ENCODE results near the gene SCO2.
"Not testable (repeated sequence)": the region's sequence is repeated elsewhere in the genome, so short reads cannot be mapped to it uniquely, and the experiment has no call there.

The SCO2 gene

GRCh38 chr22:50523458-50523805, 2.0 kb downstream of the SCO2 start:
- no peak overlapping the region for H3K27ac ChIP-seq (ENCODE audit: low read depth, low read length)
- H3K4me3 ChIP-seq (ENCODE audit: low read depth, low read length): no peak overlapping the region
- H3K36me3 ChIP-seq (ENCODE audit: control insufficient read depth, insufficient read depth, low read length): peaks cover 44% of the 10 kb centered on the region
- no peak overlapping the region for H3K9ac ChIP-seq (ENCODE audit: low read length)
- no peaks in the 10 kb centered on the region for H3K9me3 ChIP-seq (ENCODE audit: control insufficient read depth, insufficient read depth, low read depth, low read length)
- peaks cover 20% of the 10 kb centered on the region for H3K27me3 ChIP-seq (ENCODE audit: control insufficient read depth, insufficient read depth, low read length)
- H3K4me1 ChIP-seq (ENCODE audit: control insufficient read depth, insufficient read depth, low read length): peaks cover 6% of the 10 kb centered on the region; the same call in 1 of the 2 replicates

- Histone ChIP-seq H3K27ac (ENCODE audit: low read depth, low read length) (no peak overlapping the region), H3K9me3 (ENCODE audit: control insufficient read depth, insufficient read depth, low read depth, low read length) (no peaks in the 10 kb centered on the region), H3K27me3 (ENCODE audit: control insufficient read depth, insufficient read depth, low read length) (peaks cover 15% of the 10 kb centered on the region), H3K36me3 (ENCODE audit: control insufficient read depth, insufficient read depth, low read length) (peaks cover 49% of the 10 kb centered on the region), H3K9ac (ENCODE audit: low read length) (no peak overlapping the region), H3K4me3 (ENCODE audit: low read depth, low read length) (no peak overlapping the region), H3K4me1 (ENCODE audit: control insufficient read depth, insufficient read depth, low read length) (peaks cover 6% of the 10 kb centered on the region; the same call in 1 of the 2 replicates)
Observed at GRCh38 chr22:50522806-50523438, 2.5 kb downstream of the SCO2 start.

- Histone ChIP-seq H3K4me1 (ENCODE audit: control insufficient read depth, insufficient read depth, low read length) (peaks cover 6% of the 10 kb centered on the region; the same call in 1 of the 2 replicates), H3K27me3 (ENCODE audit: control insufficient read depth, insufficient read depth, low read length) (peaks cover 8% of the 10 kb centered on the region), H3K36me3 (ENCODE audit: control insufficient read depth, insufficient read depth, low read length) (peaks cover 55% of the 10 kb centered on the region), H3K9me3 (ENCODE audit: control insufficient read depth, insufficient read depth, low read depth, low read length) (no peaks in the 10 kb centered on the region), H3K27ac (ENCODE audit: low read depth, low read length) (no peak overlapping the region), H3K4me3 (ENCODE audit: low read depth, low read length) (no peak overlapping the region), H3K9ac (ENCODE audit: low read length) (no peak overlapping the region)
Observed at GRCh38 chr22:50522208-50522805, 3.1 kb downstream of the SCO2 start.

- peaks cover 60% of the 10 kb centered on the region for H3K36me3 ChIP-seq (ENCODE audit: control insufficient read depth, insufficient read depth, low read length)
- no peaks in the 10 kb centered on the region for H3K9me3 ChIP-seq (ENCODE audit: control insufficient read depth, insufficient read depth, low read depth, low read length)
- H3K27ac ChIP-seq (ENCODE audit: low read depth, low read length): no peak overlapping the region
- H3K4me1 ChIP-seq (ENCODE audit: control insufficient read depth, insufficient read depth, low read length): peaks cover 3% of the 10 kb centered on the region; the same call in 1 of the 2 replicates
- H3K4me3 ChIP-seq (ENCODE audit: low read depth, low read length): no peak overlapping the region
- peaks cover 3% of the 10 kb centered on the region; the same call in 1 of the 2 replicates for H3K27me3 ChIP-seq (ENCODE audit: control insufficient read depth, insufficient read depth, low read length)
- H3K9ac ChIP-seq (ENCODE audit: low read length): no peak overlapping the region
Observed at GRCh38 chr22:50521710-50522109, 3.7 kb downstream of the SCO2 start.

- peaks cover 66% of the 10 kb centered on the region for H3K36me3 ChIP-seq (ENCODE audit: control insufficient read depth, insufficient read depth, low read length)
Observed at GRCh38 chr22:50520826-50521453, 4.5 kb downstream of the SCO2 start.

GRCh38 chr22:50520184-50520583, 5.2 kb downstream of the SCO2 start:
- H3K36me3 ChIP-seq (ENCODE audit: control insufficient read depth, insufficient read depth, low read length): peaks cover 66% of the 10 kb centered on the region
- not testable (repeated sequence) for H3K9me3 ChIP-seq (ENCODE audit: control insufficient read depth, insufficient read depth, low read depth, low read length); H3K9ac ChIP-seq (ENCODE audit: low read length); H3K27ac ChIP-seq (ENCODE audit: low read depth, low read length); H3K27me3 ChIP-seq (ENCODE audit: control insufficient read depth, insufficient read depth, low read length); H3K4me1 ChIP-seq (ENCODE audit: control insufficient read depth, insufficient read depth, low read length); H3K4me3 ChIP-seq (ENCODE audit: low read depth, low read length)

More at GRCh38 chr22:50520826-50521453, 4.5 kb downstream of the SCO2 start:
- H3K9ac ChIP-seq (ENCODE audit: low read length): no peak overlapping the region
- H3K27ac ChIP-seq (ENCODE audit: low read depth, low read length): no peak overlapping the region
- no peaks in the 10 kb centered on the region for H3K9me3 ChIP-seq (ENCODE audit: control insufficient read depth, insufficient read depth, low read depth, low read length)
- H3K27me3 ChIP-seq (ENCODE audit: control insufficient read depth, insufficient read depth, low read length): no peaks in the 10 kb centered on the region
- no peaks in the 10 kb centered on the region for H3K4me1 ChIP-seq (ENCODE audit: control insufficient read depth, insufficient read depth, low read length)
- no peak overlapping the region for H3K4me3 ChIP-seq (ENCODE audit: low read depth, low read length)

- Histone ChIP-seq H3K36me3 (ENCODE audit: control insufficient read depth, insufficient read depth, low read length) (peaks cover 66% of the 10 kb centered on the region), H3K4me3 (ENCODE audit: low read depth, low read length) (no peak overlapping the region), H3K27me3 (ENCODE audit: control insufficient read depth, insufficient read depth, low read length) (no peaks in the 10 kb centered on the region), H3K9me3 (ENCODE audit: control insufficient read depth, insufficient read depth, low read depth, low read length) (no peaks in the 10 kb centered on the region), H3K27ac (ENCODE audit: low read depth, low read length) (no peak overlapping the region), H3K4me1 (ENCODE audit: control insufficient read depth, insufficient read depth, low read length) (no peaks in the 10 kb centered on the region), H3K9ac (ENCODE audit: low read length) (no peak overlapping the region)
Observed at GRCh38 chr22:50519151-50519550, 6.2 kb downstream of the SCO2 start.

- Histone ChIP-seq H3K4me1 (ENCODE audit: control insufficient read depth, insufficient read depth, low read length) (no peaks in the 10 kb centered on the region), H3K9ac (ENCODE audit: low read length) (no peak overlapping the region), H3K27me3 (ENCODE audit: control insufficient read depth, insufficient read depth, low read length) (no peaks in the 10 kb centered on the region), H3K36me3 (ENCODE audit: control insufficient read depth, insufficient read depth, low read length) (peaks cover 63% of the 10 kb centered on the region), H3K9me3 (ENCODE audit: control insufficient read depth, insufficient read depth, low read depth, low read length) (no peaks in the 10 kb centered on the region), H3K27ac (ENCODE audit: low read depth, low read length) (no peak overlapping the region), H3K4me3 (ENCODE audit: low read depth, low read length) (no peak overlapping the region)
Observed at GRCh38 chr22:50518606-50519005, 6.8 kb downstream of the SCO2 start.

GRCh38 chr22:50517495-50518260, 7.7 kb downstream of the SCO2 start:
- peaks cover 54% of the 10 kb centered on the region for H3K36me3 ChIP-seq (ENCODE audit: control insufficient read depth, insufficient read depth, low read length)
- H3K27me3 ChIP-seq (ENCODE audit: control insufficient read depth, insufficient read depth, low read length): no peaks in the 10 kb centered on the region
- H3K9me3 ChIP-seq (ENCODE audit: control insufficient read depth, insufficient read depth, low read depth, low read length): no peaks in the 10 kb centered on the region
- H3K4me1 ChIP-seq (ENCODE audit: control insufficient read depth, insufficient read depth, low read length): no peaks in the 10 kb centered on the region
- no peak overlapping the region for H3K27ac ChIP-seq (ENCODE audit: low read depth, low read length)
- H3K4me3 ChIP-seq (ENCODE audit: low read depth, low read length): no peak overlapping the region
- H3K9ac ChIP-seq (ENCODE audit: low read length): no peak overlapping the region

GRCh38 chr22:50516891-50517290, 8.5 kb downstream of the SCO2 start:
- Histone ChIP-seq H3K4me1 (ENCODE audit: control insufficient read depth, insufficient read depth, low read length) (no peaks in the 10 kb centered on the region), H3K27ac (ENCODE audit: low read depth, low read length) (no peak overlapping the region), H3K9me3 (ENCODE audit: control insufficient read depth, insufficient read depth, low read depth, low read length) (no peaks in the 10 kb centered on the region), H3K4me3 (ENCODE audit: low read depth, low read length) (no peak overlapping the region), H3K36me3 (ENCODE audit: control insufficient read depth, insufficient read depth, low read length) (peaks cover 47% of the 10 kb centered on the region), H3K27me3 (ENCODE audit: control insufficient read depth, insufficient read depth, low read length) (no peaks in the 10 kb centered on the region), H3K9ac (ENCODE audit: low read length) (no peak overlapping the region)

- Histone ChIP-seq H3K9ac (ENCODE audit: low read length) (no peak overlapping the region), H3K27me3 (ENCODE audit: control insufficient read depth, insufficient read depth, low read length) (no peaks in the 10 kb centered on the region), H3K4me3 (ENCODE audit: low read depth, low read length) (no peak overlapping the region), H3K27ac (ENCODE audit: low read depth, low read length) (no peak overlapping the region), H3K36me3 (ENCODE audit: control insufficient read depth, insufficient read depth, low read length) (peaks cover 38% of the 10 kb centered on the region), H3K9me3 (ENCODE audit: control insufficient read depth, insufficient read depth, low read depth, low read length) (no peaks in the 10 kb centered on the region), H3K4me1 (ENCODE audit: control insufficient read depth, insufficient read depth, low read length) (no peaks in the 10 kb centered on the region)
Observed at GRCh38 chr22:50516068-50516467, 9.3 kb downstream of the SCO2 start.

Measured in HUES6 (cell line).